Measurements from ENCODE around the gene ZSCAN5B. TPM values are rescaled to one million over a fixed set of nuclear protein-coding genes. Genes with fewer than 3 reads are reported as not detected.

Gene ZSCAN5B
- total and polyA plus RNA-seq, 9 of the 15 experiments (the other 6 are each of a cell fraction or from before 2014, with no cell fraction given), result 0.03 to 0.07 TPM; not detected in 7

- TF ChIP-seq HMGN3 (IDR thresholded peaks at IDR 0.05; ENCODE audit: borderline replicate concordance, extremely low read depth, insufficient read length, low read depth, low read length), result no peak
- peak; percentile 45 for TF ChIP-seq TBP (optimal IDR thresholded peaks at IDR 0.05; ENCODE audit: low read depth, low read length)
- peak; percentile 54; the same call in 1 of the 2 replicates for TF ChIP-seq MTA3 (IDR thresholded peaks at IDR 0.05; ENCODE audit: borderline replicate concordance)
- no peak for TF ChIP-seq HDAC2 (IDR thresholded peaks at IDR 0.05)
- TF ChIP-seq SMARCA4 (IDR thresholded peaks at IDR 0.05), result no peak; the same call in 1 of the 2 replicates
- TF ChIP-seq HIVEP1 (CRISPR knock-in tag; IDR thresholded peaks at IDR 0.05), result no peak
- no peak for TF ChIP-seq KLF13 (tag; IDR thresholded peaks at IDR 0.05; ENCODE audit: borderline replicate concordance, low read depth)
- no peak for TF ChIP-seq HOXB6 (CRISPR knock-in tag; IDR thresholded peaks at IDR 0.05; ENCODE audit: borderline replicate concordance)
- TF ChIP-seq MAFG (tag; conservative IDR thresholded peaks at IDR 0.05), result no peak
- no peak for TF ChIP-seq BCLAF1 (IDR thresholded peaks at IDR 0.05; ENCODE audit: borderline replicate concordance in 1 of 2, control insufficient read depth in 1 of 2, low read depth in 2 of 2, low read length in 1 of 2)
- TF ChIP-seq ZBTB12 (CRISPR knock-in tag; IDR thresholded peaks at IDR 0.05), result peak; percentile 82
- 0 out of 2 replicates have a peak, but pooled peaks have one; percentile 49 for TF ChIP-seq EGR1 (conservative IDR thresholded peaks at IDR 0.05)
- no peak for TF ChIP-seq CREB5 (CRISPR knock-in tag; IDR thresholded peaks at IDR 0.05)
- TF ChIP-seq EP300 (IDR thresholded peaks at IDR 0.05; ENCODE audit: low read length), result no peak; the same call in 1 of the 2 replicates
- no peak for TF ChIP-seq JUNB (CRISPR knock-in tag; conservative IDR thresholded peaks at IDR 0.05)
- no peak for TF ChIP-seq ZBTB26 (CRISPR knock-in tag; IDR thresholded peaks at IDR 0.05)
- peak; percentile 96 for TF ChIP-seq ZNF143 (CRISPR knock-in tag; IDR thresholded peaks at IDR 0.05)
- TF ChIP-seq ATF6 (CRISPR knock-in tag; IDR thresholded peaks at IDR 0.05), result no peak
- no peak for TF ChIP-seq KDM2B (CRISPR knock-in tag; IDR thresholded peaks at IDR 0.05)
Measured at GRCh38 chr19:56140583-56141416, 56.8 kb downstream of the ZSCAN5B start, which contains the start of gene ZNF444 (continued).
